Anterior cingulate cortex (tissue), 58 donors: ENCODE measurements around the gene SS18L1.

ENCODE experiments used
- DNase-seq, 58 donors: peaks; one replicate each; lab custom pipeline; 2025; lab: John Stamatoyannopoulos, UW

The SS18L1 gene

DNA sequence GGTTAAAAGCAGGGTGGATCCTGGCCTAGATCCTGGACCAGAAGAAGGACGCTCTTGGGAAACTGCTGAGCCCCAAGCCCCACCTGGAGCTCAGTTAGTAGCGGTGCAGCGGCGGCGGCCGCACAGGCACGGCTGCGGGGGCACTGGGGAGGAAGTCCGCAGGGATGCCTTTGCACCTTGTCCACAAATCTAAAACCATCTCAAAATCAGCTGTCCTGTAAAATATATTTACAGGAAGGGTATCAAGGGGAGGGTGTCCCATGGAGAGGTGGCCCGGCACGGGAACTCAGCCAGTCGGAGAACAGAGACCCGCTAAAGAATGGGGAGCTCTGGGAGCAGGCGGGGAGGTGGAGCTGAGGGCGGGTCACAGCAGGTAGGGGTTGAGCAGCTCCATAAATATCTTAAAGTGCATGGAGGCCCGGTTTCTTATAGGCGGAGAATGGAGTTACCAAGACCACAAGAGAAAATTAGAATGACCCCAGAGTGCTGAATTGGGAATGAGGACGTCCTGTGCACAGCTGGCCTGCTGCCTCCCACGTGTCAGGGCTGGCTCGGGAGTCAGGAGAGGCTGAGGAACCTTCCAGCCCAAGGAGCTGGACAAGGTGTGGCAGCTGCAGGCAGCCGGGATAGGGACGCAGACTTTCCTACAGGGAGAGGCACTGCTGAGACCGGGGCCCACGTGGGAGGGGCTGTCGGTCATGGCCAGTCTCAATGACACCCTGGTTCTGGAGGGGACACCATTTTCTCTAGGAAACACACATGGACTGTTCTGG lies 47.3 kb downstream of the SS18L1 start:
- DNase-seq: no peak

DNA sequence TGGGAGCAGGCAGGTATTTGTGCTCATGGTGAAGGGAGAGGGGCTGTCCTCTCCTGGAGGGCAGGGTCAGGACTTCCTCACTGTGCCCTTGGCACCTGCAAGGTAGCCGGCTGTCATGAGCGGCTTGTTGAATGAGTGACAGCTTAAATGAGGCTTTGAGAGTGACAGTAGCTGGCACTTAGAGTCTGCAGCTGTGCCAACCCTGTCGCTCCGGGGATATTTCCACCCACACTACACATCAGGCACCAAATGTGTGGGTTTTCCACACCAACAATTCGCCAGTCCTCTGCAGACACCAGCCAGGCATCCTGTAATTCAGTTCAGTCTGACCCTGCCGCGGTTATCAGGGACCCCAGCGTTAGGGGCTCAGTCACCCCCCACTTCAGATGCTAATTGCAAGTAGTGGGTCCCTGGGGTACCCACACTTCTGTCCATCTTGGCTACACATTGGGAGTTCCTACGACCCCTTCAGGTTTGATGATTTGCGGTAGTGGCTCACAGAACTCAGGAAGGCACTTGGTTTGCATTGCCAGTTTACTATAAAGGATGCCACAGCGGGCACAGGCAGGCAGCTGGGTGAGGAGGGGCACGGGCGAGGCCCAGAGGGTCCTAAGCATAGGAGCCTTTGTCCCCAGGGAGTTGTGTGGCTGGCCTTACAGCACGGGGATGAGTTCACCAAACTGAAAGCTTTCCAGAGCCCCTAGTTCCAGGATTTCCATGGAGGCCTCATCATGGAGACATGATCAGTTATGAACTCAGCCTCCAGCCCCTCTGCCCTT lies 48.4 kb downstream of the SS18L1 start:
- peak in 5 of 58 donors; percentile 10 to 39 (median 18) for DNase-seq

DNA sequence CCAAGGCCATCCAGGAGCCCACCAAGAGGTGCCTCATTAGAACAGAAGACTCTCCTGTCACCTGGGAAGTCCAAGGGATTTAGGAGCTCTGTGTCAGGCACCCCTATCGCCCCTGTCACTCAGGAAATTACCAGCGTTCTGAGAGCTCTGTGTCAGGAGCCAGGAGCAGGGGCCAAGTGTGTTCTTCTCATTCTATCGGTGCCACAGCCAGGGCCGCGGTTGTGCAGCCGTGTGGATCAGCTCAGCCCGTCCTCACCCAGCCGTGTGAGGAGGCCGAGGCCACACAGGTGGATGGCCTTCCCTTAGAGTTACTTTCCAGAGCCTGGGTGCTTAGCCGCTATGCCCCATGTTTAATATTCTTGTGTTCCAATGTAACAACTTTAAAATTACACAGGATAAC lies 49.1 kb downstream of the SS18L1 start:
- DNase-seq: no peak

DNA sequence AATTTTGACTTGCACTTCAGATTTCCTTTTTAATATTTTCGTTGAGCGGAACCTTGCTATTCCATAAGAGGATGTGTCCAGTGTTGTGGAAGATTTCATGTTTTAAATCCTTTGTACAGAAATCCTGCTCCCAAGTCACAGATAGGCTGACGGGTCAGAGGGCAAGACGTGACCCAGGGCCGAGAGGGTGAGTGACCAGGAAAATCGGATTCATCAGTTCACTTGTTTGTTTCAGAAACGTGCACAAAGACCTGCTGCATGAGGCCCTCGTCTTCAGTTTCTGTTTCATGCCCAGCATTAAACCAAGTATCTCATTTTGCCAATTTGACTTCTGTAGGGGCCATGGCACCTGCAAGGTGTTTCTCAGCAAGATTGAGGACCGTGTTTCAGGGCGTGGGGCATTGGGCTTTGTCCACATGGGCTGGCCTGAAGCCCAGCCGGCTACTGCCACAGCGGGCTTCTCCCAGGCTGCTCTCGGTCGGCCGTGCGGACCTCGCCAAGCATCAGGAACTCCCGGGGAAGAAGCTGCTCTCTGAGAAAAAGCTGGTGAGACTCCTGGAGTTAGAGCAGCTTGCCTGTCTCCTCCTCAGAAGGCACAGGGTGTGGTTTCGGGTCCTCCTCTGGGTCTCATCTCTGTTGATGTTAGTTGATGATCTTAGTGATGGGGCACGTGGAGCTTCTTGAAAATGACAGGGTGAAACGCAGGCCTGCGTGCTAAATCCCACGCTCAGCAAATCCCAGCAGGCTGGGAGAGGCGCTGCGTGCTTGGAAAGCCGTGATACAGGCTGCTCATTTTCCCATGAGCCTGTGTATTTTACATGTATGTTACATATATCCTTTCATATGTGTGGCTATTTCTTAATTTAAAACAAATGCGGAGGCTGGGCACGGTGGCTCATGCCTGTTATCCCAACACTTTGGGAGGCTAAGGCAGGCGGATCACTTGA lies 49.8 kb downstream of the SS18L1 start:
- peak in 1 of 58 donors; percentile 2 for DNase-seq

DNA sequence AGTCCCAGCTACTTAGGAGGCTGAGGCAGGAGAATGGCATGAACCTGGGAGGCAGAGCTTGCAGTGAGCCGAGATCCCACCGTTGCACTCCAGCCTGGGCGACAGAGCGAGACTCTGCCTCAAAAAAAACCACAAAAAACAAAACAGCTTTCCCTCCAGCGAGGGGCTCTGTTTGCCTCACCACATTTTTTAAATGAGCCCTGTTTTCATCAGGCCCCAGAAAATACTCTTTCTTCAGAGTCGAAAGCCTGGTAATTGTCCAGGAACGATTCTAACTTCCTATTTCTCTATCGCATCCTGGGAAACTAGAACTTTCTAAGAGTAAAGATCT lies 51.5 kb downstream of the SS18L1 start:
- DNase-seq: no peak

DNA sequence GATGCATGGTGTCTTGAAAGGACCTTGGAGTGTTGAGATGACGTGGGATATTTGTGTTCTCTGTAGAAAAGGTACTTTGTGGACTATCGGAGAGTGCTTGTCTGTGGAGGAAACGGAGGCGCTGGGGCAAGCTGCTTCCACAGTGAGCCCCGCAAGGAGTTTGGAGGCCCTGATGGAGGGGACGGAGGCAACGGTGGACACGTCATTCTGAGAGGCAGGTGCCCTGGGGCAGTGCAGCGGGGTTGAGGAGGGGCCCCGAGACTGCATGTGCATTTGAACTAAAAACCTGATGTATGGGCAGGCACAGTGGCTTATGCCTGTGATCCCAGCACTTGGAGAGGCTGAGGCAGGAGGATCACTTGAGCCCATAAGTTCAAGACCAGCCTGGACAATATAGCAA lies 52.2 kb downstream of the SS18L1 start:
- DNase-seq: no peak

DNA sequence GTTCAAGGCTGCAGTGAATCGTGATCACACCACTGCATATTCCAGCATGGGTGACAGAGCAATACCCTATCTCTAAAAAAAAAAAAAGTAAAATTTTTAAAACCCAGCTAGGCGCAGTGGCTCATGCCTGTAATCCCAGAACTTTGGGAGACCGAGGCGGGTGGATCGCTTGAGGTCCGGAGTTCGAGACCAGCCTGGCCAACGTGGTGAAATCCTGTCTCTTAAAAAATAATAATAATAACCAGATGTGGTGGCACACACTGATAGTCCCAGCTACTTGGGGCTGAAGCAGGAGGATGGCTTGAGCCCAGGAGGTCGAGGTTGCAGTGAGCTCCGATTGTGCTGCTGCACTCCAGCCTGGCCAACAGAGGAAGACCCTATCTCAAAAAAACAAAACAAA lies 52.7 kb downstream of the SS18L1 start:
- DNase-seq: no peak

DNA sequence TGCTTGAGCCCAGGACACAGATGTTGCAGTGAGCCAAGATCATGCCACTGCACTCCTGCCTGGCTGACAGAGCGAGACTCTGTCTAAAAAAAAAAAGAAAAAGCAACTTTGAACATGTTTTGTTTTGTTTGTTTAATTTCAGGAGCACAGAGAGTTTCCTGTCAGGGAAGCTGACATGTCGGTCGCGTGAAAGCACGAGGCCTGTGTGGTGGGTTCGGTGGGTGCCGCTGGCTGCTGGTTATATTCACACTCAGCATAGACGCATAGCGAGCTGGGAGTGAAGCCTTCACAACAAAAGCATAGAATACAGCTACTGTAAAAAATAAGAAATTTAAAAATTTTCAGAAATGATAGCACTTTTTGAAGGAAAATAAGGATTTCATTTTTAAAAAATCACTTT lies 53.7 kb downstream of the SS18L1 start:
- DNase-seq: no peak

DNA sequence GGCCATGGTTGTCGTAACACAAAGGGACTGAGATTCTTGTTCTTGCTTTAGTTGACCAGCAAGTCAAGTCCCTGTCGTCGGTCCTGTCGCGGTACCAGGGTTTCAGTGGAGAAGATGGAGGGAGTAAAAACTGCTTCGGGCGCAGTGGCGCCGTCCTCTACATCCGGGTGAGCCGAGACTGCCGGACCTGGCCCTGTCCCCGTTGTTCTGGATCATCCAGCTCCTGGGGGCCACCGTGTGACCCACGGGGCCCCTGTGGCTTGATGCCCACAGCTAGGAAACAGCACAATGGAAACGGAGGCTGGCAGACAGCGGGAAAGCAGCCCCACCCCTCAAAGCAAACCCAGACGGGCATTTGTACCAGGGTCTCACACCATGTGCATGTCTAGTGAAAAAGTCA lies 54.2 kb downstream of the SS18L1 start:
- no peak for DNase-seq

DNA sequence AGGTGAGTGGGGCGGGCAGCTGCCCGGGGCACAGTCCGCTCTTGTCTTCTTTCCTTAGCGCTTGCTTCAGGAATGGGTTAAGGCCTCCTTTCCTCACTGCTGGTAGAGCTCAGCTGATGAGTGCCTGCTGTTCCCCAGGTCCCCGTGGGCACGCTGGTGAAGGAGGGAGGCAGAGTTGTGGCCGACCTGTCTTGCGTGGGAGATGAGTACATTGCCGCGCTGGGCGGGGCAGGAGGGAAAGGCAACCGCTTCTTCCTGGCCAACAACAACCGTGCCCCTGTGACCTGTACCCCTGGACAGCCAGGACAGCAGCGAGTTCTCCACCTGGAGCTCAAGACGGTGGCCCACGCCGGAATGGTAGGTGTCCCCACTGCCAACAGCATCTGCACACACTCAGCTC lies 54.9 kb downstream of the SS18L1 start:
- no peak for DNase-seq

DNA sequence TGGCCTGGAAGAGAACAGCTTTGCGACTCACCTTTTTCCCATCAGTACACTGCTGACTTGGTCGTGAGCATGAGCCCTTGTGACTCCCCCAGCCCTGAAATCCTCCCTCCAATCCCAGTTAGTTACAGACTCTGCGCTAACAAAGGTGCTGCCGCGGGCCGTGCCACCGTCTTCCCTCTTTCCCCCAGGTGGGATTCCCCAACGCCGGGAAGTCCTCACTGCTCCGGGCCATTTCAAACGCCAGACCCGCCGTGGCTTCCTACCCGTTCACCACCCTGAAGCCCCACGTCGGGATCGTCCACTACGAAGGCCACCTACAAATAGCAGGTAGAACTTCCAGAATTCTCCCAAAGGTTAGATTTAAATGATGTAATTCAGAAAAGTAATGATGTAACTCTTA lies 55.4 kb downstream of the SS18L1 start:
- DNase-seq: no peak

DNA sequence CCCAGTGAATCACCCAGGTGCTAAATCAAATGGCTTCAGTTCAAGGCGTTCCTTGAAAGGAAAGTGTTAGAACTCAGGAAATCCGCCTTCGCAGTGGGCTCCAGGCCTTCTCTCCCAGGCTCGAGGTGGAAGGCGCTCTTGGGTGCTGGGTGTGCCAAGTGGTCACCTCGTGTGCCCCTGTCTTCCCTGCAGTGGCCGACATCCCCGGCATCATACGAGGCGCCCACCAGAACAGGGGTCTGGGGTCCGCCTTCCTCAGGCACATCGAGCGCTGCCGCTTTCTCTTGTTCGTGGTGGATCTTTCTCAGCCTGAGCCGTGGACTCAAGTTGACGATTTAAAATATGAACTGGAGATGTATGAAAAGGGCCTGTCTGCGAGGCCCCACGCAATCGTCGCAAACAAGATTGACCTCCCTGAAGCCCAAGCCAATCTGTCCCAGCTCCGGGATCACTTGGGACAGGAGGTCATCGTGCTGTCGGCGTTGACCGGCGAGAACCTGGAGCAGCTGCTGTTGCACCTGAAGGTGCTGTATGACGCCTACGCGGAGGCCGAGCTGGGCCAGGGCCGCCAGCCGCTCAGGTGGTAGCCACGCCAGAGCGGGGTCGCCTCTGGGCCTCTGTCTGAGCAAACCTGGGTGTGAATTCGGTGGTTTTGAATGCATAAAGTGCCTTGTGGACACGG lies 57.1 kb downstream of the SS18L1 start:
- no peak for DNase-seq

DNA sequence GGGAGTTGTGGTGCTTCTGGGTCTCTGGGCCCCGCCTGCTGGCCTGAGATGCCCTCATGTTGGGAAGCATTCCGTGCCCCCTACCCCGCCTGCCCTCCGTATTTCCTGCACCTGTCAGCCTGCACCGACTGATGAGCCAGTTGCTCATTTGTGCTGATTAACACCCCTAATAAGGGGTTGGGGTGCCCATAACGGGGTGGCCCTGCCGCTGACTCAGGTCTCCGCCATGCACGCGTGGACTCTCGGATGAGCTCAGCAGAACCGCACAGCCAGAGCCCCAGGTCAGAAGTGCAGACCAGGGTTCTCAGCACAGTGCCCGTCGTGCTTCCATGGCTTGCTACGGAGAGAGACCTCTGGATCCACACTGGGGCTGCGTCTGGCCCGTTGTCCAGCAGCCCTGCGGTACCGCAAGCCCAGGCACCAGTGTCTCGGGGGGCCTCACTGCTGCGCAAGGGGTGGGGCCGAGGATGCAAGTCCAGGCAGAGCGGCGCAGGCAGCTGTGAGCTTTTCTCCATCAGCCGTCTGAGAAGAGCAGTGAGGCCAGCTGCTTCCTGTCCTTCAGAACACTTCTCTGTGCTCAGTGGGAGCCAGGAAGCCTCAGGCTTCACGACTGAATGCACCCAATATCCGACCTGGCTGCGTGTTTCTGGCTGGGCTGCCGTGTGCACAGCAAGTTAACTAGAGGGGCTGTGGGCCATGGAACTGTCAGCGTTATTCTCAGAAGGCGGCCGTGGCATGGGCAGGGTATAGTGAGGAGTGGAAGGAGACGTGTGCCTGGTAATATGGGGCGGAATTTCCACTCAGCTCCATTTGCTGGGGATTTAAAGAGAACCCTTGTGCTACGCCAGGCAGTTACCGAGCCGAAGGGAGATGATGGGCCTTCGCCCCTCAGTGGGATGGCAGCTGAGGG lies 57.9 kb downstream of the SS18L1 start:
- DNase-seq: no peak

DNA sequence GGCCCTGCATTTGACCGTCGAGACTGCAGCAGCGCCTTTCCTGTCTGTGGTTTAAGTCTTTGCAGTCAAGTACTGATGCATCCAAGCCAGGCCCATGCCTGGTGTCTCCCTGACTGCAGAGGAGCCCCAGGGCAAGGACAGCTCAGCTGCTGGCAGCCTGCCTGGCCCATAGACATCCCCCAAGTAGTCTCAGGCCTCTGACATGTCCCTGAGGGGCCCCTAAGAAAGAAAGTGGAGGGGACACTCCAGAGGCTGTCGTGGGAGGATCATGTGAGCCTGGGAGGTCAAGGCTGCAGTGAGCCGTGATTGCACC lies 58.5 kb downstream of the SS18L1 start:
- DNase-seq: no peak

DNA sequence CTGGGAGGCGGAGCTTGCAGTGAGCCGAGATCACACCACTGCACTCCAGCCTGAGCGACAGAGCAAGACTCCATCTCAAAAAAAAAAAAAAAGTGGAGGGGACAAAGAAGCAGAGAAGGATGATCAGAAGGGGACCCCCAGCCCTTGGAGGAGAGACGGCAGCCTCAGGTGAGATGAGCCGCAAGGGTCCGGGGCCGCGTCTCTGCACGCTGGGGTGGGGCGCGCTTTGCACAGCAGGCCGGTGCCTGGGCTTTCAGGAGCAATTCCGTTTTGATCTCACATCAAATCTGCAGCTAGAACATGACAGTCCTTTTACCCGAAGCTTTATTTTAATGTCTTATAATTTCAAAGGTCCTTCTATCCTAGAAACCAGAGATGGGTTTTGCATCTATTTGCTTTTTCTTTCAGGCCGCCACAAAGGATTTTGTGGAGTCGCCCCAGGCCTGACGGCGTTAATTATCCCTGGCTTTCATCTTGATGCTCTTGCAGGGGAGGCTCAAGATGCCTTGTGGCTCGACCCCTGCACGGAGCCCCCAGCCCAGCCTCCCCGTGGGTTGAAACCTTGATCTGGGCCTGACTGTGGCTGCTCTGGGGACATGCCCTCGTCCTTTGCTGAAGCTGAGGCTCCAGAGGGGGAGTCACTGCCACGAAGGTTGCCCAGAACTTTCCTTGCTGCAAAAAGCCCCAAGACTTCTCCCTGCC lies 59.3 kb downstream of the SS18L1 start:
- no peak for DNase-seq

DNA sequence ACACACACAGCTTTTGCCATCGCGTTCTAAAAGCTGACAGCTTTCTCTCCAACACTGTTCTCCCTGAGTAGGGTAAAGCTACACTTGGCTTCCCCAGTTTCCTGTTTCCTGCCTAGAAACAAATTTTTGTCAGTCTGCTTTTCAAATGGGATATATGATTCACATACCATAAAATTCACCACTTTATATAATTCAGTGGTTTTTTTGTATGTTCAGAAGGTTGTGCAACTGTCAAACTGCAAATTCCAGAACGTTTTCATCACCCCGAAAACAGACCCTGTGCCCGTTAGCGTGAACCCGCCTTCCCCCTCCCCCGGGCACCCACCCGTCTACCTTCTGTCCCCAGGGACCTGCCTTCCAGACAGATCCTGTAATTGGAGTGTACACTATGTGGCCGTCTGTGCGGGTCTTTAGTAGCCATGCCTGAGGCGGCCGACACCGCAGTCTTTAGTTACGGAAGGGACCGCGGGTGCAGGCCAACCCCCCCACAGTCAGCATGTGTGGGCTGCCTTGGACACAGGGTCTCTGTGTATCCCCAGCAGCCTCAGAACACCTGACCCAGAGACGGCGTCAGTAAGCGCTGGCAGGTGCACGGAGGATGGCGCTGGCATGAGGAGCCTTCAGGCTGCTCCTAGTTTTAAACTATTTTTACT lies 59.9 kb downstream of the SS18L1 start:
- no peak for DNase-seq

DNA sequence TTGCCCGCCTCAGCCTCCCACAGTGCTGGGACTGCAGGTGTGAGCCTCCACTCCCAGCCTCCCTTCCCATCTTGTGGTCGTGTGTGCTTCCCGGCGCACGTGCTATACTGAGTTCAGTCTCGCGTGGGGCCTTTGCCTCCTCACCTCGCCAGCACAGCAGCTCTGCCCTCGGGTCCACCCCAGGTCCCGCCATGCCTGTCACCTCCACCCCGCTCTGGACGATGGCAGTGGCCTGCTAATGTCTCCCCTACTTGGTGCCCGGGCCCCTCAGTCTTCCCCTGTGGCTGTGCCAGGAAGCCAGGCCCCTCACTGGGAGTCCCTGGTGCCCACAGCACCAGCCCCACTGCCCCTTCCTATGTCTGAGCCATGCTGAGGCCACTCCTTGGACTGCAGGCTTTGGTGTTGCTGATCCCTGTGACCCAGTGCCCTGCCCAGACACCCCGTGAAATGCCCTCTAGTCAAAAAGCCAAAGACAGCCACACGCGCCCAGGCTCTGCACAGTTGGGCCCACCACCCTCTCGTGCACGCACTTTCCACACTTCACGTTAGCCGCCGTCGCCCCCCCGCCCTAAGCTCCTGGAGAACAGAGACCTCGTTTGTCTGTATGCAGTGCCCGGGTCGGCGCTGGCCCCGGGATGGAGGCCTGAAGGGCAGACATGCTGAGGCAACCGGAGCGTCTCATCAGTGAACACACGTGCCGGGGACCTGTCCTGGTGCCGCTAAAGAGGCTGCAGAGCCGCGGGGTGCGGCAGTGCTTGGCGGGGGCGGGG lies 62.2 kb downstream of the SS18L1 start:
- no peak for DNase-seq

DNA sequence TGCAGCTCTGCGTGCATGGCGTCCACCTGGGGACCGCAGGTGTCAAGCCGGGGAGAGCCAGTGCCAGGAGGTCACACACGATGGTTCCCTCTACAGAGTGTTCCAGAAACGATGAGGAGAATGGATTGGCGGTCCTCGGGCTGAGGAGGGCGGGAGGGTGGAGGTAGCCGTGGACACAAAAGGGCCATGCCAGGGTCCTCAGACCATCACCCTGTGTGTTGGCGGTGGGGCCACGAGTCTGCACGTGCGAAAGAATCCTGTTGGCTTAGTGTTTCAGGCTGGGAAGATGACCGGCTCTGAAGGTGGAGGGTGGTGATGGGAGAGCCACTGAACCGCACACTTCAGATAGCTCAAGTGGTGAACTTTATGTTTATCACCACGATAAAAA lies 62.8 kb downstream of the SS18L1 start:
- no peak for DNase-seq
